ENCODE data around the gene MMAB.

- TF ChIP-seq MTA3 (CRISPR knock-in tag; IDR thresholded peaks at IDR 0.05) = no peak
- TF ChIP-seq CTCF (CRISPR knock-in tag; IDR thresholded peaks at IDR 0.05) = no peak
- no peak for TF ChIP-seq CSRNP2 (CRISPR knock-in tag; conservative IDR thresholded peaks at IDR 0.05; ENCODE audit: low read depth)
- no peak for TF ChIP-seq SP2 (CRISPR knock-in tag; IDR thresholded peaks at IDR 0.05)
- no peak for TF ChIP-seq MYNN (CRISPR knock-in tag; IDR thresholded peaks at IDR 0.05; ENCODE audit: low read depth)
- TF ChIP-seq TRAFD1 (CRISPR knock-in tag; IDR thresholded peaks at IDR 0.05; ENCODE audit: borderline replicate concordance) = no peak
- no peak for TF ChIP-seq TAF1 (CRISPR knock-in tag; IDR thresholded peaks at IDR 0.05)
- no peak for TF ChIP-seq CCAR2 (optimal IDR thresholded peaks at IDR 0.05; ENCODE audit: low read depth, low read length)
Measured at GRCh38 chr12:109578330-109578927, 5.1 kb upstream of the MMAB start.

Data from HepG2 (cell line).